ENCODE measurements around the gene ST14. TPM values are rescaled to one million over a fixed set of nuclear protein-coding genes. Genes with fewer than 3 reads are reported as not detected.
A peak's percentile ranks its signal among the peaks of the same experiment; 100 is the strongest.
"Not testable (repeated sequence)": the region's sequence is repeated elsewhere in the genome, so short reads cannot be mapped to it uniquely, and the experiment has no call there.

Gene ST14
- total RNA-seq, 1 experiment from 2014 or later, result 0.37 TPM

DNA sequence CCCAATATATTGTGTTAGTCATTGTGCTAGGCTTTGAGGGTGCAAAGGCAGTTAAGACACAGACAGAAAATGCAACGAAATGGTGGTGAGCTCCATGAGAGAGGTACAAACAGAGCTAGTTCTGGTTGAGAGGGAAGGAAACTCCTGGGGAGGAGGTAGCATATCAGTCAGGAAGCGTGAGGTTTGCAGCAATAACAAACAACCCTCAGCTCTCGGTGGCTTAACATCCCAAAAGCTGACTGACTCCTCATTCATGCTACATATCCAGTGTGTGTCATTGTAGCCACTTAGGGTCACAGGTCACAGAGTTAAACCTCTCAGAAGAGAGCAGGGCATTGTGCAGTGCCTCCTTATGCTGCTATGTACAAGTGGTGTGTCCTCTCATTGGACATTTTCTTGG is 1.7 kb upstream of the ST14 start:
- in situ Hi-C loops (cut with HindIII; ENCODE audit: low pct_unique_long_range_greater_than_20kb, low sequenced_read_pairs), result no loop called here
- no peak for DNase-seq (ENCODE audit: low read depth)

GRCh38 chr11:130159139-130159538 is 443 bp upstream of the ST14 start:
- in situ Hi-C loops (cut with HindIII; ENCODE audit: low pct_unique_long_range_greater_than_20kb, low sequenced_read_pairs), result no loop called here
- DNase-seq (ENCODE audit: low read depth), result no peak

- no peak for DNase-seq (ENCODE audit: low read depth)
- in situ Hi-C loops (cut with HindIII; ENCODE audit: low pct_unique_long_range_greater_than_20kb, low sequenced_read_pairs), result no loop called here
Measured at GRCh38 chr11:130160498-130161155, 1.0 kb downstream of the ST14 start.

- no peak for DNase-seq (ENCODE audit: low read depth)
- in situ Hi-C loops (cut with HindIII; ENCODE audit: low pct_unique_long_range_greater_than_20kb, low sequenced_read_pairs), result no loop called here
Measured at GRCh38 chr11:130161441-130162145, 2.0 kb downstream of the ST14 start.

- DNase-seq (ENCODE audit: low read depth), result no peak
- in situ Hi-C loops (cut with HindIII; ENCODE audit: low pct_unique_long_range_greater_than_20kb, low sequenced_read_pairs), result no loop called here
Measured at GRCh38 chr11:130162733-130163132, 3.2 kb downstream of the ST14 start.

DNA sequence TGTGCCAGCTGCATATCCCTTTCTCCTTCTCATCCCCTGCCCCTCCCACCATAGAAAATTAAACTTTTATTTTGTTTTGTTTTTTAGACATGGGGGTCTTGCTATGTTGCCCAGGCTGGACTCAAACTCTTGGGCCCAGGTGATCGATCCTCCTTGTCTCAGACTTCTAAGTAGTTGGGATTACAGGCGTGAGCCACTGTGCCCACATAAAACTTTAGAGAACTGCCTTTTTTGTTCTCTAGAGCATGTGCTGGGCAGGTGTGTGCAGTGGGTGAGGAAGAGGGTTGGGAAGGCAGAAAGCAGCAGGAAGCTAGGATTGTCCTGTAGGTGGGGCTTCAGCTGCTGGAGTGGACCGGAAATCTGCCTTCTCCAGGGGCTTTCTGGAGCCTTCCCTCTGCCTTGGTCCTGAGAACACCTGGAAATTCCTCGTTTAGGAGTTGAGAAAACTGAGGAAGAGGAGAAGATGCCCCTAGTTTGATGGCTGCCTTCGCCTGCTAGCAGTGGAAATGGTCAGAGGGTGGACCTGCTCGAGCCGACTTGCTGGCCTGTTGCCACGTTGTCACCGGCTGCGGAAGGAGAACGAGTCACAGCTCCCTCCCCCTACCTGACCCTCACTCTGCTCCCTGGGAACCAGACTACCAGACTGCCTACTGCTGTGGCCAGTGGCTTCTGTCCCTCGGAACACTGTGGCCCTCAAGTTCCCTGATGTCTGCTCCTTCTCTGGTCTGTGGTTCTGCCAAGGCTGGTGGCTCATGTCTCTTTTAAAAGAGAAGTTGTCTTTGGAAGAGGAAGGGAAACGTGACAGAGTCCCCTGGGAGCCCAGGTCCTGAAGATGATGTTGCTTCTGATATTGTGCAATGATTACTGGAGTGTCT is 4.0 kb downstream of the ST14 start:
- in situ Hi-C loops (cut with HindIII; ENCODE audit: low pct_unique_long_range_greater_than_20kb, low sequenced_read_pairs), result no loop called here
- DNase-seq (ENCODE audit: low read depth), result no peak

DNA sequence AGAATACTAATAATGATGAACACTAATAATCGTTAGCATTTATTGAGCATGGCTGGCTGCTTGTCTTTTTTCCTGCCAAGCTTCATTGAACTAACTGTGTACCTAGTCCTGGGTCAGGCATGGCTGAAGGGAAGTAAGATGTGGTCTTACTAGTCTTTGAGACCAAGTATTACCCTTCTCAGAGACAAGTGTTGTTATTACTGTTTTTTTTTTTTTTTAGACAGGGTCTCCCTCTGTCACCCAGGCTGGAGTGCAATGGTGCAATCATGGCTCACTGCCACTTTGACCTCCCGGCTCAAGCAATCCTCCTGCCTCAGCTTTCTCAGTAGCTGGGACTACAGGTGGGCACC is 4.6 kb downstream of the ST14 start:
- no peak for DNase-seq (ENCODE audit: low read depth)
- in situ Hi-C loops (cut with HindIII; ENCODE audit: low pct_unique_long_range_greater_than_20kb, low sequenced_read_pairs), result no loop called here

DNA sequence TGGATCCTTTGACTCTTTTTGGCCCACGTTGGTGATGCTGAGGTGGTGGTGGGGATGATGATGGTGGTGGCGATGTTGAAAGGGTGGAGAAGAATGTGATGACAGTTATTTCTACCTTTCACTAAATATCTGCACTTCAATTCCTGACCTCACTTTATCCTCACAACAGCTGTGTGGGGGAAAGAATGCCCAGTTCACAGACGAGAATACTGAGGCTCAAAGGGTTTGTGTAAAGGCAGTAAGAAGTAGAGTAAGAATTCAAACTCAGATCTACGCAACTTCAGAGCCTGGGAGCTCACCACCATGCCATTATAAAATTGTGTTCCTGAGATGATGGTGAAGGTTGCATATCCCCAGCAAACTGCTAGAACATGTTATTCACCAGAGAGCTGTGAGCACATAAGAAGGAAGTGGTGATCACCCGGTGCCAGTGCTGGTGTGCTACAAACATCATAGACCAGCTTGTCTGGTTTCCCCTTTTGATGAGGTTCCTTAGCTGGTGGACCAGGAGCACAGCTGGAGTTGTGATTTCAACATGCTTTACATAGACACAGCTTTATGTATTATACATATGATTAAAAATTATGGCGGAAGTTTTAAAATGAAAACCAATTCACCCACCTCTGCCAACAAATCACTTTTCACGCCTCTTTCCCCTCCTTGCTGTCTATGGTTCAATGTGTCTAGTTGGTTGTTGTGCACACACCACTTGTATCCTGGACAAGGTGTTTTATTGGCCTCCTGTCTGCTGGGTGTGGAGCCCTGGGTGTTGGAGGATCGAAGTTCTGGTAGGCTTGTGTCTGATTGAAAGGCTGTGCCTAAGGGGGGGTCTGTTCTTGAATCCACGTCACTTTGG is 6.2 kb downstream of the ST14 start:
- in situ Hi-C loops (cut with HindIII; ENCODE audit: low pct_unique_long_range_greater_than_20kb, low sequenced_read_pairs), result no loop called here
- DNase-seq (ENCODE audit: low read depth), result no peak

- DNase-seq (ENCODE audit: low read depth), result peak; percentile 78
- in situ Hi-C loops (cut with HindIII; ENCODE audit: low pct_unique_long_range_greater_than_20kb, low sequenced_read_pairs), result no loop called here
Measured at GRCh38 chr11:130166457-130166784, 6.8 kb downstream of the ST14 start.

- no peak for DNase-seq (ENCODE audit: low read depth)
- in situ Hi-C loops (cut with HindIII; ENCODE audit: low pct_unique_long_range_greater_than_20kb, low sequenced_read_pairs), result no loop called here
Measured at GRCh38 chr11:130167146-130167545, 7.6 kb downstream of the ST14 start.

GRCh38 chr11:130168105-130168504 is 8.5 kb downstream of the ST14 start:
- DNase-seq (ENCODE audit: low read depth), result no peak
- in situ Hi-C loops (cut with HindIII; ENCODE audit: low pct_unique_long_range_greater_than_20kb, low sequenced_read_pairs), result no loop called here

- DNase-seq (ENCODE audit: low read depth), result no peak
- in situ Hi-C loops (cut with HindIII; ENCODE audit: low pct_unique_long_range_greater_than_20kb, low sequenced_read_pairs), result no loop called here
Measured at GRCh38 chr11:130170345-130170744, 10.8 kb downstream of the ST14 start.

DNA sequence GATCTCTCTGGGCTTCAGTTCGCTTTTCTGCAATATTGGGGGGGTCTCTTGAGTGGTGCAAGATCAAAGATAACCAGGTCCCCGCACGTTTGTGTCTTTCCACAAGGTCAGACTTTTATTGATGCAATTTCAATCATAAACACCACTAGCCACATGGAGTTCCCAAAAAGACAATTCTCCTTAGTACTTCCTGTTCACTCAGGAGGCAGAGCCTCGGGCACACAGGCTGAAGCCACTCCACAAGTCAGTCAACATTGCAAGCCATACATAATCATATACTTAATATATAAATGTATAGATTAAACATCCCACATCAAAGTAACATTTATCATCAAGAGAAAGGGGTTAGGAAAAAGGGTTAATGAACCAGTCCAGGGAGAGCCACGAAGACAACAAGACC is 12.0 kb downstream of the ST14 start:
- in situ Hi-C loops (cut with HindIII; ENCODE audit: low pct_unique_long_range_greater_than_20kb, low sequenced_read_pairs), result no loop called here
- no peak for DNase-seq (ENCODE audit: low read depth)

DNA sequence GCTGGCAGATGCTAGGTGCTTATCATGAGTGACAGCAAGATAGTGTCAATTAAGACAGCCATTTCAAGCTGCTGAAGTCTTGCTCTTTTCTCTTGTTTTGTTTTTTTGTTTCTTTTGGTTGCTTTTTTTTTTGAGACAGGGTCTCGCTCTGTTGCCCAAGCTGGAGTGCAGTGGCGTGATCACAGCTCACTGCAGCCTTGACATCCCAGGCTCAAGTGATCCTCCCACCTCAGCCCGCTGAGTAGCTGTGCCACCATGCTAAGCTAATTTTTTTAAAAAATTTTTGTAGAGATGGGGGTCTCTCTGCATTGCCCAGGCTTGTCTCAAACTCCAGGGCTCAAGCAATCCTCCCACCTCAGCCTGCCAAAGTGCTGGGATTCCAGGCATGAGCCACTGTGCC is 12.4 kb downstream of the ST14 start:
- DNase-seq (ENCODE audit: low read depth); in situ Hi-C loops (cut with HindIII; ENCODE audit: low pct_unique_long_range_greater_than_20kb, low sequenced_read_pairs): not testable (repeated sequence)

DNA sequence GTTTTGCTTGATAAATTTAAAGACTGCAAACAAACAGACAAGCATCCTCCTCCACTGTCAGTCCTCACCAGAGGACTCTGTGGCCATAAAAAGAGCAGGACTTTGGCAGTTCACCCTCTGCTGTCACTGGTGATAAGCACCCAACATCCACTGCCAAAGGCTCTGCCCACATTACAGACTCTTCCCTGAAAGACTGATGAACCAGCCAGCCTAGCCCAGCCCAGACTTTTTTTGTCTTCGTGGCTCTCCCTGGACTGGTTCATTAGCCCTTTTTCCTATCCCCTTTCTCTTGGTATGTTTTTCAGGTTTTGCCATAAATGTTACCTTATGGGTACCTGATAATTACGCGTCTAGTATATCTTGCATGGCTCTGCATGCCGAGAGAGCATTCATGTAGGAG is 15.1 kb downstream of the ST14 start:
- DNase-seq (ENCODE audit: low read depth), result no peak
- in situ Hi-C loops (cut with HindIII; ENCODE audit: low pct_unique_long_range_greater_than_20kb, low sequenced_read_pairs), result no loop called here

DNA sequence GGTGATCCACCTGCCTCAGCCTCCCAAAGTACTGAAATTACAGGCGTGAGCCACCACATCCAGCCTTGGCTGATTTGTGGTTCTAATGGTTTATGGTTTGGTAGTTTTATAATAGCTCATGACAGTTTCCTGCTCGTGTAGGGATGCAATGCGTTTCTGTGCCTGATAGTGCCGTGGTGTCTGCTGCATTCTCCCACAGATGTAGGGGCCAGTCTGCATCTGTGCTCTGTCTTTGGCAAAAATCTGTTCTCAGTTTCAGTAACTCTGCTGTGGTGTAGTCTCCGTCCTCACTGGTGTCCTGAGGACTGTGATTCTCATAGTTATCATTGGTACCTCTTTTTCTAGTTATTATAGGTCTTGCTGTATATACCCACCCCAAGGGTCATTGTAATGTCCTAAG is 16.3 kb downstream of the ST14 start:
- no peak for DNase-seq (ENCODE audit: low read depth)
- in situ Hi-C loops (cut with HindIII; ENCODE audit: low pct_unique_long_range_greater_than_20kb, low sequenced_read_pairs), result no loop called here

DNA sequence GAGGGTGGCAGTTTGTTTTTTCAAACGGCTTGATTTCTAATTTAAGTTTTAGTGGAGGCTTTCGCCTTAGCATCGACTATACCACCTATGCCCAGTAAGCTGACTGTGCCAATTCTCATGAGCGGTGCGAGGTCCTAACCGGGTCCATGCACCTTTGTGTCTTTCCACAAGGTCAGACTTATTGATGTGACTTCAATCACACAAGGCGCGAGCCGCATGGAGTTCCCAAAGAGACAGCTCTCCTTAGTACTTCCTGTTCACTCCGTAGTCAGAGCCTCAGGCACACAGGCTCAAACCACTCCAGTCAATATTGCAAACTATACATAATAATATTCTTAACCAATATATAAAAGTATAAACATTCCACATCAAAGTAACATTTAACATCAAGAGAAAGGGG is 18.2 kb downstream of the ST14 start:
- in situ Hi-C loops (cut with HindIII; ENCODE audit: low pct_unique_long_range_greater_than_20kb, low sequenced_read_pairs), result no loop called here
- DNase-seq (ENCODE audit: low read depth), result no peak

GRCh38 chr11:130178441-130179339 is 19.1 kb downstream of the ST14 start:
- in situ Hi-C loops (cut with HindIII; ENCODE audit: low pct_unique_long_range_greater_than_20kb, low sequenced_read_pairs), result no loop called here
- no peak for DNase-seq (ENCODE audit: low read depth)
